Stomach (tissue), 9 donors: ENCODE results near the gene NUP98. TPM values are rescaled to one million over a fixed set of nuclear protein-coding genes. Genes with fewer than 3 reads are reported as not detected.

Source experiments
- DNase-seq, 2 donors: peaks; one replicate each; pipeline versions ENCODE4 v3.0.0 to v3.0.0-alpha.2; 2013 to 2019
- H3K27ac ChIP-seq, 5 donors: fragments of 200-600 bp in 4 of 5; sonication (generic) in 4 of 5; one replicate each; pipeline ENCODE4 v1.5.1; 2013 to 2019; ENCODE audit warnings: mild to moderate bottlenecking in 1 of 5, moderate library complexity in 1 of 5
- H3K27me3 ChIP-seq, 3 donors: fragments of 200-600 bp; sonication (generic); one replicate each; pipeline ENCODE4 v1.5.1; 2017 to 2019; ENCODE audit warnings: mixed run types in 1 of 3
- H3K36me3 ChIP-seq, 4 donors: fragments of 200-600 bp; sonication (generic); 1 replicate in 3 of 4; 2 replicates in 1 of 4; pipeline ENCODE4 v1.5.1; 2016 to 2019
- H3K4me1 ChIP-seq, 4 donors: fragments of 200-600 bp; sonication (generic); one replicate each; pipeline ENCODE4 v1.5.1; 2016 to 2019
- H3K4me3 ChIP-seq, 4 donors: fragments of 200-600 bp; sonication (generic) in 3 of 4; one replicate each; pipeline ENCODE4 v1.5.1; 2016 to 2019; ENCODE audit warnings: mild to moderate bottlenecking in 1 of 4
- H3K9me3 ChIP-seq, 4 donors: fragments of 200-600 bp; sonication (generic); one replicate each; pipeline ENCODE4 v1.5.1; 2016 to 2019
- CTCF ChIP-seq, 7 experiments: fragments of 450-650 bp in 4 of 7; fragments of 200-600 bp in 3 of 7; sonication (generic) in 3 of 7; IDR thresholded peaks; one replicate each; pipeline ENCODE4 v1.5.1; 2016 to 2019; ENCODE audit warnings: antibody characterized with exemption in 7 of 7, control low read depth in 2 of 7, mild to moderate bottlenecking in 1 of 7
- EP300 ChIP-seq: sonication (generic); formaldehyde crosslinking; IDR thresholded peaks from one replicate; pipeline ENCODE4 v1.6.1; 2017; ENCODE audit warnings: antibody characterized with exemption
- POLR2A ChIP-seq, 4 donors: fragments of 450-650 bp; IDR thresholded peaks; one replicate each; pipeline ENCODE4 v1.6.1; 2016; ENCODE audit warnings: antibody characterized with exemption in 4 of 4, control low read depth in 2 of 4, mild to moderate bottlenecking in 1 of 4, moderate library complexity in 1 of 4
- POLR2AphosphoS5 ChIP-seq, 3 donors: sonication (generic); formaldehyde crosslinking; IDR thresholded peaks; one replicate each; pipeline ENCODE4 v1.6.1; 2016; ENCODE audit warnings: antibody characterized with exemption in 3 of 3
- WGBS, 5 donors: extraction: QIAGEN DNeasy Blood & Tissue Kit in 3 of 5; methylation state at CpG; one replicate each; pipeline versions ENCODE4 v1.1.5 to v1.1.7; 2013 to 2018; 5-methylcytosine and 5-hydroxymethylcytosine counted together
- intact Hi-C: fragments of 100-400 bp; cut with DNase I; formaldehyde crosslinking; loops from one replicate; pipeline ENCODE4 v1.15.1; 2023; ENCODE audit warnings: low total_unique reads
- polyA plus RNA-seq, 3 donors: library from polyadenylated mRNA; stranded (reverse); fragments of 200-250 nt; gene quantifications; one replicate each; pipeline ENCODE4 v1.2.3, GENCODE V29; 2013
- total RNA-seq, 5 donors: library from RNA; depleted of rRNA; stranded (reverse); fragments of >200 nt; gene quantifications; one replicate each; pipeline versions ENCODE4 v1.1.0 to v1.2.3, GENCODE V29; 2014 to 2016
- donor health status: healthy with polysubstance abuse.
- donor health status: Bipolar disorder and iron deficiency.
- donor health status: healthy.

The NUP98 gene
- total and polyA plus RNA-seq, 8 donors, result 16.2 to 132 (median 54.9) TPM

GRCh38 chr11:3738241-3738640, 59.1 kb downstream of the NUP98 start:
- 77 to 100% (median 92%) methylated on average over 1 of the region's 1 CpG for WGBS, 5 donors
- Histone ChIP-seq H3K36me3 (peaks cover 35 to 98% (median 93%) of the 10 kb centered on the region in 4 donors), H3K4me3 (no peak overlapping the region), H3K27me3 (no peaks in the 10 kb centered on the region), H3K9me3 (no peaks in the 10 kb centered on the region), H3K27ac (no peak overlapping the region), H3K4me1 (peaks cover 0 to 4% (median 0%) of the 10 kb centered on the region in 4 donors)
- no peak for DNase-seq
- intact Hi-C loops, result no loop called here
- TF ChIP-seq CTCF (IDR thresholded peaks at IDR 0.05), result no peak
- TF ChIP-seq POLR2A (IDR thresholded peaks at IDR 0.05), result no peak
- no peak for TF ChIP-seq POLR2AphosphoS5 (IDR thresholded peaks at IDR 0.05)

- WGBS, 5 donors, result 86 to 93% (median 90%) methylated on average over 11 of the region's 11 CpGs
- DNase-seq, result no peak
- Histone ChIP-seq H3K9me3 (no peaks in the 10 kb centered on the region), H3K27me3 (no peaks in the 10 kb centered on the region), H3K4me1 (peaks cover 0 to 4% (median 0%) of the 10 kb centered on the region in 4 donors), H3K36me3 (peaks cover 31 to 98% (median 93%) of the 10 kb centered on the region in 4 donors), H3K27ac (no peak overlapping the region), H3K4me3 (no peak overlapping the region)
- TF ChIP-seq POLR2AphosphoS5 (IDR thresholded peaks at IDR 0.05), result no peak
- TF ChIP-seq EP300, result no peak
- no peak for TF ChIP-seq CTCF (IDR thresholded peaks at IDR 0.05)
- no peak for TF ChIP-seq POLR2A (IDR thresholded peaks at IDR 0.05)
- intact Hi-C loops, result no loop called here
Observed at GRCh38 chr11:3737386-3737933, 59.9 kb downstream of the NUP98 start.

GRCh38 chr11:3736816-3737215, 60.5 kb downstream of the NUP98 start:
- DNase-seq, result no peak
- H3K36me3 ChIP-seq, result peaks cover 31 to 98% (median 93%) of the 10 kb centered on the region in 4 donors
- TF ChIP-seq CTCF (IDR thresholded peaks at IDR 0.05) (no peak), EP300 (no peak), POLR2A (IDR thresholded peaks at IDR 0.05) (no peak), POLR2AphosphoS5 (IDR thresholded peaks at IDR 0.05) (no peak)
- H3K9me3 ChIP-seq, result no peaks in the 10 kb centered on the region
- peaks cover 0 to 4% (median 0%) of the 10 kb centered on the region in 4 donors for H3K4me1 ChIP-seq
- H3K27ac ChIP-seq, result no peak overlapping the region
- intact Hi-C loops, result no loop called here
- H3K4me3 ChIP-seq, result no peak overlapping the region
- H3K27me3 ChIP-seq, result no peaks in the 10 kb centered on the region

GRCh38 chr11:3735827-3736226, 61.5 kb downstream of the NUP98 start:
- Histone ChIP-seq H3K9me3 (no peaks in the 10 kb centered on the region), H3K4me3 (no peak overlapping the region), H3K27ac (no peak overlapping the region), H3K27me3 (no peaks in the 10 kb centered on the region), H3K4me1 (peaks cover 0 to 4% (median 0%) of the 10 kb centered on the region in 4 donors), H3K36me3 (peaks cover 36 to 98% (median 93%) of the 10 kb centered on the region in 4 donors)
- intact Hi-C loops, result no loop called here
- 91 to 97% (median 95%) methylated on average over 4 of the region's 4 CpGs for WGBS, 5 donors
- DNase-seq, result no peak
- TF ChIP-seq POLR2A (IDR thresholded peaks at IDR 0.05) (no peak), POLR2AphosphoS5 (IDR thresholded peaks at IDR 0.05) (no peak), CTCF (IDR thresholded peaks at IDR 0.05) (no peak), EP300 (no peak)
